ENCODE results near the gene SLC45A1. TPM values are rescaled to one million over a fixed set of nuclear protein-coding genes. Genes with fewer than 3 reads are reported as not detected.
A peak's percentile ranks its signal among the peaks of the same experiment; 100 is the strongest.

SLC45A1 gene
- total RNA-seq, 1 donor from 2014 or later: 13.8 TPM

- TF ChIP-seq POLR2AphosphoS5 (IDR thresholded peaks at IDR 0.05; ENCODE audit: insufficient read depth in 1 of 2, low read depth in 1 of 2): no peak
- TF ChIP-seq POLR2A (IDR thresholded peaks at IDR 0.05): no peak
- TF ChIP-seq, protein P1, sequence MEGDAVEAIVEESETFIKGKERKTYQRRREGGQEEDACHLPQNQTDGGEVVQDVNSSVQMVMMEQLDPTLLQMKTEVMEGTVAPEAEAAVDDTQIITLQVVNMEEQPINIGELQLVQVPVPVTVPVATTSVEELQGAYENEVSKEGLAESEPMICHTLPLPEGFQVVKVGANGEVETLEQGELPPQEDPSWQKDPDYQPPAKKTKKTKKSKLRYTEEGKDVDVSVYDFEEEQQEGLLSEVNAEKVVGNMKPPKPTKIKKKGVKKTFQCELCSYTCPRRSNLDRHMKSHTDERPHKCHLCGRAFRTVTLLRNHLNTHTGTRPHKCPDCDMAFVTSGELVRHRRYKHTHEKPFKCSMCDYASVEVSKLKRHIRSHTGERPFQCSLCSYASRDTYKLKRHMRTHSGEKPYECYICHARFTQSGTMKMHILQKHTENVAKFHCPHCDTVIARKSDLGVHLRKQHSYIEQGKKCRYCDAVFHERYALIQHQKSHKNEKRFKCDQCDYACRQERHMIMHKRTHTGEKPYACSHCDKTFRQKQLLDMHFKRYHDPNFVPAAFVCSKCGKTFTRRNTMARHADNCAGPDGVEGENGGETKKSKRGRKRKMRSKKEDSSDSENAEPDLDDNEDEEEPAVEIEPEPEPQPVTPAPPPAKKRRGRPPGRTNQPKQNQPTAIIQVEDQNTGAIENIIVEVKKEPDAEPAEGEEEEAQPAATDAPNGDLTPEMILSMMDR (IDR thresholded peaks at IDR 0.05): no peak
- no peak for DNase-seq (ENCODE audit: extremely low spot score in 2 of 2)
- no peaks in the 10 kb centered on the region for H3K27me3 ChIP-seq
- H3K27ac ChIP-seq: peak overlapping the region; percentile 35
- no peak overlapping the region for H3K4me3 ChIP-seq
- peaks cover 19% of the 10 kb centered on the region for H3K4me1 ChIP-seq
- intact Hi-C loops (cut with DNase I): loop anchor here (5.0 kb wide), 1 partner anchor 368 kb away; no protein-coding TSS in a partner anchor
- no peaks in the 10 kb centered on the region for H3K9me3 ChIP-seq
- H3K36me3 ChIP-seq: peaks cover 0 to 15% of the 10 kb centered on the region in 2 donors
Measured at GRCh38 chr1:8349961-8350360, 32.0 kb downstream of the SLC45A1 start.

- H3K27ac ChIP-seq: peak overlapping the region; percentile 0
- no peaks in the 10 kb centered on the region for H3K27me3 ChIP-seq
- peaks cover 0 to 26% of the 10 kb centered on the region in 2 donors for H3K36me3 ChIP-seq
- peaks cover 19% of the 10 kb centered on the region for H3K4me1 ChIP-seq
- intact Hi-C loops (cut with DNase I): no loop called here
- H3K4me3 ChIP-seq: no peak overlapping the region
- TF ChIP-seq POLR2A (IDR thresholded peaks at IDR 0.05): no peak
- TF ChIP-seq, protein P1 (IDR thresholded peaks at IDR 0.05): peak in 1 of 3 experiments; percentile 4
- TF ChIP-seq POLR2AphosphoS5 (IDR thresholded peaks at IDR 0.05; ENCODE audit: insufficient read depth in 1 of 2, low read depth in 1 of 2): peak in 1 of 2 donors; percentile 27
- DNase-seq (ENCODE audit: extremely low spot score in 2 of 2): no peak
- no peaks in the 10 kb centered on the region for H3K9me3 ChIP-seq
Measured at GRCh38 chr1:8350914-8351684, 33.2 kb downstream of the SLC45A1 start.

DNA sequence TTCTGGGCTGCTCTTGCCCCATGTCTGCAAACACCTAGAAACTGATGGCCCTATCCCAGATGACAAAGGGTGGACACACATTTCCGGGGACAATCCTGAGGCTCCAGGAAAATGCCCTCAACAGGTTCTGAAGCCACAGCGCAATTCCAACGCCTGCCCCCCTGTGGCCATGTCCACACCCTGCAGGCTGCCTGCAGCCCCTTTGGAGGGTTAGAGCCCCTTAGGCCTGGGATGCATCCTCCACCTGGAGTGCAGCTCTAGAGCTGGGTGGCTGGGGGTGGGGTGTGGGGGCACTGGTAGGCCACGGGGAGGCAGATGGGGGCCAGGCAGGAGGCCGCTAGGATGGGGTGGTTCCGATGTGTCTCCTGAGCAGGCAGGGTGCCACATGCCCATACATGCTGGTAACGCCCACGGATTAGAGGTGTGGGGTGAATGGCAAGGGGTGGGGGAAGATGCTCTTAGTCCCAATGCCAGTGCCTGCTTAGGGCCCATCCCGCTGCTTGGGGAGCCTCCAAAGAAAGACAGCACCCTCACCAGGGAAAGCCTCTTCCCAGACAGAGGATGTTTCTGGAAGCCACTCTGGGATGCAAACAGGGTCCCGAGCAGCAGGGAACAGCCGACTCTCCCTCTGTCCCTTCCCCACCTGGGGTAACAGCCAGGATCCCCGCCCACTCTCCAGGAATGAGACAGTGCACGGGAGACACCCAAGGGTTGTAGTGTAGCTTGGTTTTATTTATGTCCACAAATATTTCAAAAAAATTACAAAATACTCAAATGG, 34.0 kb downstream of the SLC45A1 start:
- H3K4me3 ChIP-seq: no peak overlapping the region
- peaks cover 19% of the 10 kb centered on the region for H3K4me1 ChIP-seq
- no peaks in the 10 kb centered on the region for H3K27me3 ChIP-seq
- H3K9me3 ChIP-seq: no peaks in the 10 kb centered on the region
- H3K36me3 ChIP-seq: peaks cover 0 to 34% of the 10 kb centered on the region in 2 donors
- no peak for DNase-seq (ENCODE audit: extremely low spot score in 2 of 2)
- intact Hi-C loops (cut with DNase I): no loop called here
- TF ChIP-seq, protein P1 (IDR thresholded peaks at IDR 0.05): peak; percentile 9 to 34 (median 21)
- TF ChIP-seq POLR2AphosphoS5 (IDR thresholded peaks at IDR 0.05; ENCODE audit: insufficient read depth in 1 of 2, low read depth in 1 of 2): no peak
- TF ChIP-seq POLR2A (IDR thresholded peaks at IDR 0.05): no peak
- H3K27ac ChIP-seq: peak overlapping the region; percentile 0

DNA sequence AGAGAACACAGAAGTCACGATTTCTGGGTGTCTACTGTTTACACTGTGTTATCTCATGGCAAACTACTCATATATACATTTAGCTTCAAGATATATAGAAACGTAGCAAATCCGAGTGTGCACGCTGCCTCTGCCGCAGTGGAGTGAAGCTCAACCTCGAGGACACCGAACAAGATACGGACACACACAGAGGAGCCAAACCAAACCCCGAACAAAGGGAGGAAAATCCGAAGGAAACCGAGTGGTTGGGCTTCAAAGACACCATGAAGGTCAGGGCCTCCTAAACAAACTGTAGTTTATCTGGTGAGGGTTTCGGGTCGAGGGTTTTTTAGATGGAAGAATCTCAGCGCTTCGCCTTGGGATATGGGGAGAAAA, 34.5 kb downstream of the SLC45A1 start:
- DNase-seq (ENCODE audit: extremely low spot score in 2 of 2): no peak
- peaks cover 0 to 40% of the 10 kb centered on the region in 2 donors for H3K36me3 ChIP-seq
- peaks cover 19% of the 10 kb centered on the region for H3K4me1 ChIP-seq
- no peak for TF ChIP-seq POLR2AphosphoS5 (IDR thresholded peaks at IDR 0.05; ENCODE audit: insufficient read depth in 1 of 2, low read depth in 1 of 2)
- TF ChIP-seq, protein P1 (IDR thresholded peaks at IDR 0.05): no peak
- TF ChIP-seq POLR2A (IDR thresholded peaks at IDR 0.05): no peak
- H3K9me3 ChIP-seq: no peaks in the 10 kb centered on the region
- no peak overlapping the region for H3K4me3 ChIP-seq
- H3K27me3 ChIP-seq: no peaks in the 10 kb centered on the region
- intact Hi-C loops (cut with DNase I): no loop called here
- H3K27ac ChIP-seq: peak overlapping the region; percentile 0

All from vagina (tissue), 2 donors.